KMS-11 (cell line): ENCODE data around the gene KLHL29.

ENCODE experiments used
- H2AFZ ChIP-seq: fragments of 200-600 bp; sonication (generic); 2 replicates; pipeline ENCODE4 v1.6.1; 2016; ENCODE audit warnings: antibody characterized with exemption, mixed run types, low read depth
- H3K27ac ChIP-seq: fragments of 200-600 bp; sonication (generic); 2 replicates; pipeline ENCODE4 v1.6.1; 2016; ENCODE audit warnings: mild to moderate bottlenecking, mixed run types
- H3K27me3 ChIP-seq: fragments of 200-600 bp; sonication (generic); 2 replicates; pipeline ENCODE4 v1.6.1; 2017; ENCODE audit warnings: mild to moderate bottlenecking, low read depth, mixed run types, moderate library complexity; ENCODE audit not compliant: insufficient read depth
- H3K36me3 ChIP-seq: fragments of 200-600 bp; sonication (generic); 2 replicates; pipeline ENCODE4 v1.6.1; 2017; ENCODE audit warnings: mild to moderate bottlenecking, mixed run types; ENCODE audit not compliant: insufficient read depth
- H3K4me1 ChIP-seq: fragments of 200-600 bp; sonication (generic); 2 replicates; pipeline ENCODE4 v1.6.1; 2016; ENCODE audit warnings: mild to moderate bottlenecking, low read depth, mixed run types; ENCODE audit not compliant: poor library complexity, severe bottlenecking
- H3K4me2 ChIP-seq: fragments of 200-600 bp; sonication (generic); 2 replicates; pipeline ENCODE4 v1.7.0; 2016; ENCODE audit warnings: mild to moderate bottlenecking, mixed run types
- H3K4me3 ChIP-seq: fragments of 200-600 bp; sonication (generic); IDR thresholded peaks from 2 replicates; pipeline ENCODE4 v1.6.1; 2017; ENCODE audit warnings: low read depth, low read length, mixed read lengths; ENCODE audit not compliant: insufficient read depth
- H3K79me2 ChIP-seq: fragments of 200-600 bp; sonication (generic); 2 replicates; pipeline ENCODE4 v1.6.1; 2016; ENCODE audit warnings: low read depth, mixed run types; ENCODE audit not compliant: insufficient read depth
- H3K9ac ChIP-seq: fragments of 200-600 bp; sonication (generic); 2 replicates; pipeline ENCODE4 v1.6.1; 2016; ENCODE audit warnings: mild to moderate bottlenecking, mixed run types
- H4K20me1 ChIP-seq: fragments of 200-600 bp; sonication (generic); 2 replicates; pipeline ENCODE4 v1.6.1; 2016; ENCODE audit warnings: mild to moderate bottlenecking, mixed run types; ENCODE audit not compliant: insufficient read depth
- CTCF ChIP-seq: fragments of 200-600 bp; sonication (generic); conservative IDR thresholded peaks from 2 replicates; pipeline ENCODE4 v1.6.1; 2017; ENCODE audit warnings: low read depth, mild to moderate bottlenecking, antibody characterized with exemption, low read length, moderate library complexity, mixed read lengths

KLHL29 gene

GRCh38 chr2:23478087-23478932 is 93.3 kb downstream of the KLHL29 start:
- Histone ChIP-seq H3K79me2 (no peaks in the 10 kb centered on the region), H3K9ac (no peak overlapping the region), H3K27me3 (no peaks in the 10 kb centered on the region), H2AFZ (no peak overlapping the region), H3K27ac (no peak overlapping the region), H3K4me3 (no peak overlapping the region), H4K20me1 (no peaks in the 10 kb centered on the region), H3K4me1 (no peaks in the 10 kb centered on the region), H3K4me2 (no peak overlapping the region), H3K36me3 (no peaks in the 10 kb centered on the region)
- no peak for TF ChIP-seq CTCF

- H3K27me3 ChIP-seq = no peaks in the 10 kb centered on the region
- no peak overlapping the region for H2AFZ ChIP-seq
- no peak overlapping the region for H3K4me3 ChIP-seq
- no peak for TF ChIP-seq CTCF
- H3K4me2 ChIP-seq = no peak overlapping the region
- no peak overlapping the region for H3K27ac ChIP-seq
- no peaks in the 10 kb centered on the region for H3K4me1 ChIP-seq
- H3K9ac ChIP-seq = no peak overlapping the region
- H4K20me1 ChIP-seq = no peaks in the 10 kb centered on the region
- no peaks in the 10 kb centered on the region for H3K36me3 ChIP-seq
- no peaks in the 10 kb centered on the region for H3K79me2 ChIP-seq
Measured at GRCh38 chr2:23478933-23479683, 94.1 kb downstream of the KLHL29 start.

- Histone ChIP-seq H3K27me3 (no peaks in the 10 kb centered on the region), H3K4me1 (no peaks in the 10 kb centered on the region), H4K20me1 (no peaks in the 10 kb centered on the region), H2AFZ (no peak overlapping the region), H3K4me2 (no peak overlapping the region), H3K9ac (no peak overlapping the region), H3K27ac (no peak overlapping the region), H3K36me3 (no peaks in the 10 kb centered on the region), H3K4me3 (no peak overlapping the region), H3K79me2 (no peaks in the 10 kb centered on the region)
- TF ChIP-seq CTCF = no peak
Measured at GRCh38 chr2:23480957-23481797, 96.2 kb downstream of the KLHL29 start.

- no peaks in the 10 kb centered on the region for H4K20me1 ChIP-seq
- no peak overlapping the region for H2AFZ ChIP-seq
- no peak overlapping the region for H3K9ac ChIP-seq
- H3K4me3 ChIP-seq = no peak overlapping the region
- H3K36me3 ChIP-seq = no peaks in the 10 kb centered on the region
- no peaks in the 10 kb centered on the region for H3K79me2 ChIP-seq
- no peaks in the 10 kb centered on the region; the same call in 1 of the 2 replicates for H3K27me3 ChIP-seq
- H3K4me1 ChIP-seq = peaks cover 7% of the 10 kb centered on the region
- H3K27ac ChIP-seq = no peak overlapping the region
- H3K4me2 ChIP-seq = no peak overlapping the region
- no peak for TF ChIP-seq CTCF
Measured at GRCh38 chr2:23482188-23482587, 97.2 kb downstream of the KLHL29 start.
